Medulla oblongata (tissue), 1 donor: ENCODE measurements around the gene NDUFAF4.
A peak's percentile ranks its signal among the peaks of the same experiment; 100 is the strongest.
"Not testable (repeated sequence)": the region's sequence is repeated elsewhere in the genome, so short reads cannot be mapped to it uniquely, and the experiment has no call there.

ENCODE experiments used
- DNase-seq: peaks from one replicate; pipeline ENCODE4 v3.0.0-alpha.2; 2015; ENCODE audit errors: extremely low spot score

Gene NDUFAF4

DNA sequence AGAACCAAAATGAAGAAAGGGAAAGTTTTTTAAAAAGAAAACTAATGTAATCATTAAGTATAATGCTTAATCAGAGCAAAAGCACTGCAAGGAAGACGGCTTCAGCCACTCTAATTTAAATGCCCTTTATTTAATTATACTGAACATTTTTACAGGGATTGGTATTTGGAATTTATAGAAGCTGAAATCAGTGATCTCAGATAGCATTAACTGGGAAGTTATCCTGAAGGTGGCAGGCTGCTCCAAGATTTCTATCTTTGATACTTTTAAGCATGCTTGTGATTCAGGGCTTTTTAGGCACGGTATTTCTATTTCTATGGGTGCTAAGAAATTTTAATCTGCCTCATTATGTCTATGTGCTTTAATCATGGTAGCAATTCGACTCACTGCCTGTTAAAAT is 1.3 kb upstream of the NDUFAF4 start:
- peak; percentile 88 for DNase-seq

DNA sequence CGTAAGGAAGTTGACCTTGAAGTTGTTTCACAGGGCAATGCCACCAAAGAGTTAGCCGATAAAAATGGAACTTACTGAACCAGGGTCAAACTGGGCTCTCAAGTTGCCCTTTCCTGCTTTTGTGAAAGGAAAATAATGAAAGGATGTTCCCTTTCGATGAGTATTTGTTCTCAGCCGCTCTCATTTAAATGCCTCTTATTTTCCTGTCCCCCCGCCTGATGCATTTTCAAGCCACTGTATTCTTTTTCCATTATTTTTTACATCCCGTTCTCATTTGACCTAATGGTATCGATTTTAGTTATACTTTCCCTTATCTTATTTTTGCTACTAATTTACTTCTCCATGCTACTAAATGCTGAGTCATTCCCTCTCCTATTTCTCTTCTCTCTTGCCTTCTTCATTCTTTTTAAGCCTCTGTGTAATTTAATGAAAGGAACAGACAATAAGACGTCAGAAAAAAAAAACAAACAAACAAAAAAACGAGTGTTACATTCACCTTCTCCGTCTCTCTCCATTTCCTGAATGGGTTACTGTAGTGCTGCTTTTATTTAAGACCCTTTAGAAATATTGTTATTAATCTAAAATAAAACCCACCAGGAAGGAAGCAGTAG is 655 bp upstream of the NDUFAF4 start:
- DNase-seq, result peak; percentile 67

DNA sequence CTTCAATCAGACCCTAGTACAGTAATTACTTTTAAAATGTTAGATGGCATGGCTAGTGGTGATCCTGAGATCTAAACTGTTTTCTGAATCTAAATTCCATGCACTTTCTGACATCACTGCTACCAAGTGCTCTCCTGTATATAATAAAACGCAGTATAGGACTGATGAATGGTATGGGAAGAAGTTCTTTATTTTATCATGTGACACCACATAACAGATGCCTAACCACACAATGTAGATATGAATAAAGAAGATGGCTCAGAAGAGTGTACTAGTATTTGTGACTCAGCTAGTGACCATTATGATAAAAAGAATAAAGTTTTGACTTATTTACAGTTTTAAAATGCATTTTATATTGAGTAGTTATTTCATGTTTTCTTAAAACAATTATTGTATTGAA is 8.5 kb downstream of the NDUFAF4 start:
- DNase-seq, result no peak

DNA sequence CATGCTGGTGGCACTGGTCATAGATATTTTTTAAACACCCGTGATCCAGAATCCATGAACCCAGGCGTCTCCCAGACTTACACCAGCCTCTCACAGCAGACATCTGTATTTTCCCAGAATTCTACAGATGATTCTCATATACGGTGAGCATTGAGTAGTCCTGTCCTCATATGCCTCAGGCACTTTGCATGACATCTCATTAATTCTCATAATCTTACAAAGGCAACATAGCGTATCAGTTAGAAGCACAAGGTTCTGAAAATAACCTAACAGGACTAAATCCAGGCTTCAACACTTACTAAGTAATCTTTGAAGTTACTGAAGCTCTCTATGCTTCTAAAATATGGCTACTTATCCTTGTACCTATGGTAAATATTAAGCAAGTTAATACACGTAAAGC is 8.9 kb downstream of the NDUFAF4 start:
- DNase-seq, result no peak

DNA sequence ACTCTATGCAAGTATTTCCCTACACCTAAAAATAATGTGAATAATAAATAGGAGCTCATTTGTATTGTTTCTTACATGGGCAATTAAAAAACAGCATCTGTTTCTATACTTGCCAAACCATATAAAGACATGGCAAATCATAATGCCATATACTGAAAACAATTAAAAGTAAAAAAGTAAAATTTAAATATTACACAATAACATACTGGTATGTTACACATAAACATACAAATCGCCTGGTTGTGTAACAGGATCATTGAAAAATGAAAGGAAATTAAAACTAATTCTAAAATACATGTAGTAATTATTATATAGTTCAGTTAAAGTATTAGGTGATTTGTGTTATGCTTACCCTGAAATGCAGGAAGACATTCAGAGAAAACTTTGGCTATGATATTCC is 11.2 kb downstream of the NDUFAF4 start:
- no peak for DNase-seq

DNA sequence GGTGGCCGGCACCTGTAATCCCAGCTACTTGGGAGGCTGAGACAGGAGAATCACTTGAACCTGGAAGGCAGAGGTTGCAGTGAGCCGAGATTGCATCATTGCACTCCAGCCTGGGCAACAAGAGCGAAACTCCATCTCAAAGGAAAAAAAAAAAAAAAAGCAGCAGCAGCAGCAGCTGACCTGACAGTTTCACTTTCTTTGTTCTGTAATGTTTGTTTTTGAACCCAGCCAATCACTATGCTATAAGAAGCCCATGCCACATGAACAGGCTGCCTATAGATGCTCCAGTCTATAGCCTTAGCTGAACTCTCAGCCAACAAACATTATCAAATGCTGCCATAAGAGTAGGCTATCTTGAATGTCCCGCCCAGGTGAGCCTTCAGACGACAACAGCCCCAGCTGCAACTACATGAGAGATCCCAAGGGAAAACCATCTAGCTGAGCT is 12.5 kb downstream of the NDUFAF4 start:
- not testable (repeated sequence) for DNase-seq

DNA sequence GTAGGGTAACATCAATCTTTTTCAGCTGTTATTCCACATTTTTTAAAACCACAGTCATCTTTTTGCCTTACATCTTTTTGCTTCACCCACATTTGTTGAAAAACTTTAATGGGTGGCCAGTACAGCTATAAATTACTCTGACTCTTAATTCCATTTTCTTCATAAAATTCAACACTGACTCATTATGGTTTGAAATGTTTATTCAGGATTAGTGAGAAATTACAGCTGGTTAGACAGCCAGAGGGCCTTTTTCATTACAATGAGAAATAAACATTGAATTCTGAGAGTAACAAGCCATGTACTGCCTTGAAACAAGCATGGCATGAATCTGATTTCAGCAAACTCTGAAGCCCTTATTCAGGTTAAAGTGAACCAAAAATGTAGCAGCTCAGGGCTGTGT is 19.5 kb downstream of the NDUFAF4 start:
- no peak for DNase-seq

DNA sequence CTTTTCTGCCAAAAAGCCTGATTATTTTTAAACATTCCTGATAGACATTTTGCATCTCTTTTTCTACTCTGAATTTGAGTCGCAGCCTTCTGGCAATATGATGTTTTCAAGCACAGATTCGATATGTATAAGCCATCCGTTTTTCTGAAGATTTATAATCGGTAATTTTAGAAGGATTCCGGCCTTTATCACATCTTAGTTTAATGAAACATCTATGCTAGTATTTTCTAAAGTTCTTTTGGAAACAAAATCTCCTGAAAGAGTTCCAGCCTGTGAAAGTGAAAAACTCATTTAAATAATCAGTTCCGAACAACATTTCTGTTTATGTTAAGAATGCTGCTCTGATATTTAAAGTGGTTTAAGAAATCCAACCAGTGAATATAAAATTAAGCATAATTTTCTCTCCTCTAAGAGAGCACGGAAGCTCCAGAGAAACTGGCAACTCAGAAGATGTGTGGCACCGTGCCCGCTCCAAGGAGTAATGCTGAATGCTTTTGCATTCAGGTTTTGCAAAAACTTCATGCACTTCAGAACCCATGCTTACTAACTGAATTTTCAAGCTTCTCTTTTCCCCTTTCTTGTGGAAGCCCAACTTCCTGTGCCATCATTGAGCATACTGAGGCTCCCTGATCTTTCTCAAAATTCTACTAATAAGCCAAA is 20.7 kb downstream of the NDUFAF4 start:
- DNase-seq, result no peak

DNA sequence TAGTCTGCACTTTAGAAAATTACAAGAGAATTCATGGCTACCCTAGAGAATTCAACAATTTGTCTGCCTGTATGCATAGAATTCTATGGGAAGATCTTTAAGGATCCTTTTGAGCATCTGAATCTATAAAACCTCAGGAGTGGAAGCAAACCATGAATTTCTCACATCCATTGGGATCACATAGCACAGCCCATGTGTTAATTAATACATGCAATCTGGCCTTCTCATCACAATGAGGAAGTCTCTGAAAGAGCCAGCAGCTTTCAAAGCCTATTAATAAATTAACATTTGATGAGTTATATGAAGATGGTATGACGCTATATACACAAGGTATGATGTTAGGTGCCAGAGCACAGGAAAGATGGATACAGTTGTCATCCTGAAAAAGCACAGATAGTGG is 24.7 kb downstream of the NDUFAF4 start:
- no peak for DNase-seq

DNA sequence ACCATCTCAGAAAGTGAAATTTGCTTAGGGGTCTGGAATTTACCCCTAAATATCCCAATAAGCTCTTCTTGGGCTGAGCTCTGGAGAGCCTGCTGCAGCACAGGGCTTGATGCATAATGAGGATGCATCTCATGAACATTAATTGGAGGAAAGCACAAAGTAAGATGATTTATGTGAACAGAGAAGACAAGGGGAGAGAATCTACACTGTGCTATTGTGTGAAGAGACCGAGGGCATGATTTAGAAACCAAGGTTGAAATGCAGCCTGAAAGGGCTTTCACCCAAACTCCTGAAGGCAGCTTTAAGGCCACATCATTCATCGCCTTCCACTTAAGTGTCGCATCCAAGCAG is 32.7 kb downstream of the NDUFAF4 start:
- DNase-seq, result no peak

DNA sequence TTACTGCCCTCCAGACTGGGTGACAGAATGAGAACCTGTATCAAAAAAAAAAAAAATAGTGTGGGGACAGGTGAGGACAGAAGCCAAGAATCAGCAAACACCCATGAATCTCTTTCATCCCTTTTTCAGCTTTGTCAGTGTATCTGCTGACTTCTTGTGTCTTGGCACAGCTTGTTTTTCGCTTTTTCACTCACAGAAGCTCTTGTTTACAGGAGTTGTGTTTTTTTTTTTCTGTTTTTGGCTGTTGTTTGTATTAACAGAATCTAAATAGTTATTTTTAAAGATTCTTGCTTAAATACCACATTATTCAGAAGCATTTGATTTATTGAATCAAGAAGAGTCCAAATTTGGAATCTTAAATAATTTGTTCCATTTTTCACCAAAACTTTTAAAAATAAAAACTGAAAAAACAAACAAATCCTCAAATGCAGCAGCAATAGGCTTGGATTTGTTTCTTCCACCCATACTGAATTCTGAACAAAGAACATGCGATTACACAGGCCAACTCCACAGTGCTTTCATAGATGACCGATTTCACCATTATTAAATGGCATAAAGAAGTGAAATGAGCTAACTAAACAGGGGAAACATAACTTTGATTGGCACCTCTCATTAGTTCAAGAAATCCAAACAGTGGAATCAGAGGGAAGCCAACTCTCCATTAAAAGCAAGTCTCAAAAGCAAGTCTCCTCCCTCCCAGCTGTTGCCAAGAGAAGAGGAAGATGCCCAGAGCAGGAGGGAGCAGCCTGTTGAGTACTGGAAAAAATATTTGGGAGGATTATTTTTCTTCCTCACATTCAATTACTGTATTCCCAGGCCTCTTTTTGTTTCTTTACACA is 33.3 kb downstream of the NDUFAF4 start:
- DNase-seq, result peak; percentile 33

DNA sequence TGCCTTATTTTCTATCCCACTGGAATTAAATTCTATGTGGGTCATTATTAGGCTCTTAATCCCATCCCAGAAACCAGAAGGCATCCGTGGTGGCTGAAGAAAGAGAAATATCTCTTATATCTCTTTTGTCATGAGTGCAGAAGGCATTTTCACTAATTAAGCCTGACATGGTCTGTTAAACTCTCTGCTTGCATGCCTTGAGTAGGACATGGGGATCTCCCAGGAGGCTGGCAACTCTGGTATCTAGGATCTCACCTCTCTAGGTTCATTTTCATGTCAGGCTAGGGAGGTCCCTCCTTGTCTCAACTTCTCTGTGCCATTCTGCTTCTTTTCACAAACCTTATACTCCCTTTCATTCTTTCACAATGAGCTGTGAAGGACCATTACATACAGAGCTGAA is 35.1 kb downstream of the NDUFAF4 start:
- DNase-seq, result no peak

DNA sequence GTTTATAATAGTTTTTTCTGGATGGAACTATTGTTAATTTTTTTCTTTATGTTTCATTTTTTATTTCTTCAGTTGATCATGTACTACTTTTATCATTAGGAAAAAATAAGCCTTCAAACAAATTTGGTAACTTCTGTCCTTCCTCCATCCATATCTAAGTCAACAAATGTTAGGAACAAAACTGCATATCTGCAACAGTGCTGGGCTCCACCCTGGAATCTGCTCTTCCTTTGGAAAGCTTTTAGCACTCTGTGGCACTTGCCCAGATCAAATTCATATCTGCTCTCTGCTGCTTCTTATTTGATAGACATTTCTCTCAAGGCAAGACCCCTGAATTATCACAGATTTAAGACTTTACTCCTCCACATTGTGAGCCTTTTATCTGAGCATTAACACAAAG is 36.1 kb downstream of the NDUFAF4 start:
- DNase-seq, result no peak

DNA sequence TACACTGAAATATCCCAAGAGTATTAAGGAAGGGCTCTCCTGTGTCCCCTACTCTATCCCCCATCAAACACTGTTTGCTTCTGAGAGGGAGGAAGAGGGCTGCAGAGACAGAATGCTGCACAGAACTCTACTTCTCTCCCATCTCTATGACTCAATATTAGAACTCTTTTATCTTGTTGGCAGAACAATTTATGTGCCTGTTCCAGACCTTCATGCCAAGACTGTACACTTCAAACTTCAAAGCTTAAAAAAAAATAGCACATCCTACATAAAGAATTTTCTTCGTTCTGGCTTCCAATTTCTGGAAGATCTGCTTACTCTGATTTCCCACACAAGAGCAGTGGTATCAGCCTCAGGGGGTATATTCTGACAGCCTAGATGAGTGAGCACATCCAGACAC is 40.8 kb downstream of the NDUFAF4 start:
- DNase-seq, result no peak

DNA sequence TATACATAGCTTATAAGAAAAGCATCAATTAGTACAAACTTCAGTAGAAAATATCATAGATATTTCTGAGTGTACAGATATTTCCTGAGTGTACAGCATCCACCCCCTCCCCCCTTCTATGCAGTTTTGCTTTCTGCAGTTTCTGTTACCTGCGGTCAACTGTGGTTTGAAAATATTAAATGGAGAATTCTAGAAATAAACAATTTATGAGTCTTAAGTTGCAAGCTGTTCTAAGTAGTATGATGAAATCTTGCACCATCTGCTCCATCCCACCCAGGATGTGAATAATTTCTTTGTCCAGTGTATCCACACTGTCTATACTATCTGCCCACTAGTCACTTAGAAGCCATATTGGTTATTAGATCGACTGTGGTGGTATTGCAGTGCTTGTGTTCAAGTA is 44.6 kb downstream of the NDUFAF4 start:
- DNase-seq, result no peak

DNA sequence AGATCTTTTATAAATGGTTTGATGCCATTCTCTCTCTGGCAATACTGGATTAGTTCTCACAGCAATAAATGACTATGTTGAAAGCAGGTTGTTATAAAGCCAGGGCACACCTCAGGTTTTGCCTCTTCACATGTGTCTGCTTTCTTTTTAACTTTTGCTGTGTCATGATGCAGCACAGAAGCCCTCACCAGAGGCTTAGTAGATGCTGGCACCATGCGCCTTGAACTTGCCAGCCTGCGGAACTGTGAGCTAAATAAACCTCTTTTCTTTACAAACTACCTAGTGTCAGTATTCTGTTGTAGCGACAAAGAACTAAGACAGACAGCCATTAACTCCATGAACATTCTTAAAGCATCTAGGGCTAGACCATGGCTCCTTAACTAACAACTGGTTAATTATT is 45.1 kb downstream of the NDUFAF4 start:
- no peak for DNase-seq

DNA sequence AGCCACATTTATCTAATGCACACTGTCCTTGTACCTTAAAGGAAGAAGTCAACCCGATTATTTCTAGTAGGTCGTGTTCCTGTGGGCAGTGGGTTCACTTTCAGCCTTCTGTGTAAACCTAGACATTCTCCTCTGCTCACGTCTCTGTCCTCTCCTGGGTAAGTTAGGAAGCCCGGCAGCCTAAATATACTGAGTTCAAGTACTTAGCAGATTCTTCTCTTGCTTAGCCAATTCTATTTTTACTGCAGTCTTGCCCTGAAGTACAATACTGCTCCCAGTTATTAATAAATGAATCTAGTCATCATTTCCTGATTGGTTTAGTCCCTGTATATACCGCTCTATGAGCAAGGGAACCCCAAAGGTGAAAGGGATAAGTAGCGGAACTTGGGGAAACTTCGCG is 45.8 kb downstream of the NDUFAF4 start:
- DNase-seq, result no peak

DNA sequence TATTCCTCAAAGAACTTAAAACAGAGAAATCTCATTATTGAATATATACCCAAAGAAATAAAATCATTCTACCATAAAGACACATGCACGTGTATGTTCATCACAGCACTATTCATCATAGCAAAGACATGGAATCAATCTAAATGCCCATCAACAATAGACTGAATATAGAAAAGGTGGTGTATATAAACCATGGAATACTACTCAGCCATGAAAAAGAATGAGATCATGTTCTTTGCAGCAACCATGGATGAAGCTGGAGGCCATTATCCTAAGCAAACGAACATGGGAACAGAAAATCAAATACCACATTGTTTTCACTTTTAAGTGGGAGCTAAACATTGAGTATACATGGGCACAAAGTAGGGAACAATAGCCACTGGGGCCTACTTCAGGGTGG is 48.1 kb downstream of the NDUFAF4 start:
- no peak for DNase-seq

DNA sequence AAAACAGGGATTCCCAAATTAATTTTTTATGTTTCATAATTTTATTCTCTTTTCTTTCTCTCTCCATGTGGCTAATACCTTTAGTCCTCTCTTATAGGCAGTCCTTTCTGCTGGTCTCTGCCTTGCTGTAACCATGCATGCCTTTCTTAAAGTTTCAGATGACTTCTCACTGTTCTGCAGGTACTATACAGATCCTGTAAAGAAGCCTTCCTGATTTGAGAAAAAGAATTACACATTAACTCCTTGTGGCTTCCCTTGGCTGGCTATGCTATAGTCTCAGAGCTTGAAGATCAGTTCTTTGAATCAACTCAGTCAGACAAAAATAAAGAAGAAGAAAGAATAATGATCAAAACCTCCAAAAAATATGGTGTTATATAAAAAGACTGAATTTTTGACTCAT is 53.2 kb downstream of the NDUFAF4 start:
- DNase-seq, result no peak

DNA sequence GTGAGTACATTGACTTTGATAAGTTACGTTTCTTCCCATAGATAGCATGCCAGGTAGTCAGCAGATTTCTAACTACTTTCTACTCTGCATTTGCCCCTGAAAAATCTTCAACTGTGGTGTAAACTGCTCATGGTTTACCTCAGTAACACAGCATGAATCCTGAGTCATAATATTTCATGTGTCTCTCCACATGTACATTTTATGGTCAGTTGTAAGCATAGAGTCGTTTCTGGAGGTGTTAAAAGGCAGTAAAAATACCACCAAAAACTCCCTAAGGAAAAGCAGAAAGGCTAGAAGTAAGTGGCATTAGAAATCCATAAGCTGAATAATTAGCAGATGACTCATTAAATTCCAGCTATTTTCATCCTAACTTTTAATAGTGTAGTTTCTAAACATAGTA is 56.3 kb downstream of the NDUFAF4 start:
- DNase-seq, result no peak
